Measurements from ENCODE around the gene SLC24A4. TPM values are rescaled to one million over a fixed set of nuclear protein-coding genes. Genes with fewer than 3 reads are reported as not detected.

Gene SLC24A4
- polyA plus RNA-seq, 1 donor (not counting 4 experiments of a cell fraction or from before 2014, with no cell fraction given) = 0.10 TPM

DNA sequence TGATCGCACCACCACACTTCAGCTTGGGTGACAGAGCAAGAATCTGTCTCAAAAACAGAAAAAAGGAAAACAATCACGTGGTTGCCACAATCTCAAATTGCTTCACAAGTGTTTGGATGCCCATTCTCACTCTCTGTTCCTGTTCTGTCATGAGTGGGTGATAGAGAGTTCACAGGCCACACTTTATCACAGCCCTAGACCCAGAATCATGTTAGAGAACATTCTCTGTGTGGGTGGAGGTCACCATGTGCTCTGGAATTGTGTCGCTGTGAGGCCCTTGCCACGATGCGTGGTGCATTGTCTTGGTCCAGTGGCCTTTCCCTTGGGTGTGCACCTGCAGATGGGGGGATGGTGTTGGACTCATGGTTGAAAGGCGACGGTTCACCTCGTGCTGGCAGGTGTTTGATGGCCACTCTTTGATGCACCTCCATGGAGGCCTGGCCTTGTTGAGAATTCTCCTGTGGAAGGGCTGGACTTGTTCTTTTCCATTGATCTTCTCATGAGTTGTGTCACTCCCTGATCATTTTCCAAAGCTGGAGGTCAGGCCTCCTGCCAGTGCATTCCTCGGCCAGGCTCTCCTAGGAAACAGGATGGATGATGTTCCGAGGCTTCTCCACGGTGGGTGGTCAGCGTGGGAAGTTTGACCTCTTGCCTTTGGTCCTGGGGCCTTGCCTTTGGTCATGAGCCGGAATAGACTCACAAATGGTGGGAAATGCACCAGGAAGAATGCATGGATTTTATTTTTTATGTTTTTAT is 91.9 kb downstream of the SLC24A4 start:
- no peaks in the 10 kb centered on the region for H3K36me3 ChIP-seq (ENCODE audit: control insufficient read depth in 2 of 2, extremely low read depth in 1 of 2, insufficient read depth in 2 of 2, low read length in 2 of 2)
- TF ChIP-seq, protein P1, sequence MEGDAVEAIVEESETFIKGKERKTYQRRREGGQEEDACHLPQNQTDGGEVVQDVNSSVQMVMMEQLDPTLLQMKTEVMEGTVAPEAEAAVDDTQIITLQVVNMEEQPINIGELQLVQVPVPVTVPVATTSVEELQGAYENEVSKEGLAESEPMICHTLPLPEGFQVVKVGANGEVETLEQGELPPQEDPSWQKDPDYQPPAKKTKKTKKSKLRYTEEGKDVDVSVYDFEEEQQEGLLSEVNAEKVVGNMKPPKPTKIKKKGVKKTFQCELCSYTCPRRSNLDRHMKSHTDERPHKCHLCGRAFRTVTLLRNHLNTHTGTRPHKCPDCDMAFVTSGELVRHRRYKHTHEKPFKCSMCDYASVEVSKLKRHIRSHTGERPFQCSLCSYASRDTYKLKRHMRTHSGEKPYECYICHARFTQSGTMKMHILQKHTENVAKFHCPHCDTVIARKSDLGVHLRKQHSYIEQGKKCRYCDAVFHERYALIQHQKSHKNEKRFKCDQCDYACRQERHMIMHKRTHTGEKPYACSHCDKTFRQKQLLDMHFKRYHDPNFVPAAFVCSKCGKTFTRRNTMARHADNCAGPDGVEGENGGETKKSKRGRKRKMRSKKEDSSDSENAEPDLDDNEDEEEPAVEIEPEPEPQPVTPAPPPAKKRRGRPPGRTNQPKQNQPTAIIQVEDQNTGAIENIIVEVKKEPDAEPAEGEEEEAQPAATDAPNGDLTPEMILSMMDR (optimal IDR thresholded peaks at IDR 0.05 in 1 of 3, IDR thresholded peaks at IDR 0.05 in 1 of 3, conservative IDR thresholded peaks at IDR 0.05 in 1 of 3; ENCODE audit: extremely low read depth in 1 of 3, insufficient read depth in 2 of 3, low read length in 3 of 3) = no peak
- TF ChIP-seq EZH2 (IDR thresholded peaks at IDR 0.05; ENCODE audit: low read length) = no peak
- no peak overlapping the region for H2AFZ ChIP-seq (ENCODE audit: control insufficient read depth, low read length)
- no peak overlapping the region for H3K27ac ChIP-seq (ENCODE audit: control insufficient read depth, insufficient read depth, low read length)
- H4K20me1 ChIP-seq (ENCODE audit: control insufficient read depth, extremely low read depth, insufficient read depth, low read length) = no peaks in the 10 kb centered on the region
- no peaks in the 10 kb centered on the region for H3K9me1 ChIP-seq (ENCODE audit: control insufficient read depth, extremely low read depth, insufficient read depth, low read length)
- H3K27me3 ChIP-seq (ENCODE audit: control insufficient read depth, extremely low read depth, insufficient read depth, low read length) = no peaks in the 10 kb centered on the region
- H3K4me2 ChIP-seq (ENCODE audit: control insufficient read depth, extremely low read depth, insufficient read depth, low read depth, low read length) = no peak overlapping the region
- no peaks in the 10 kb centered on the region for H3K9me3 ChIP-seq (ENCODE audit: control insufficient read depth, low read depth, low read length)
- H3K4me1 ChIP-seq (ENCODE audit: control insufficient read depth, extremely low read depth, insufficient read depth, low read length) = no peaks in the 10 kb centered on the region
- dilution Hi-C loops (cut with MboI; ENCODE audit: extremely low pct_ligation_motif_present, low sequenced_read_pairs) = no loop called here
- no peaks in the 10 kb centered on the region for H3K79me2 ChIP-seq (ENCODE audit: control insufficient read depth, insufficient read depth, low read length)
- H3K4me3 ChIP-seq (ENCODE audit: control insufficient read depth in 2 of 3, extremely low read depth in 1 of 3, insufficient read depth in 2 of 3, low read depth in 1 of 3, low read length in 3 of 3) = no peak overlapping the region
- FAIRE-seq = no peak
- no peak overlapping the region for H3K9ac ChIP-seq (ENCODE audit: control insufficient read depth, extremely low read depth, insufficient read depth, low read length)
- DNase-seq (ENCODE audit: low read depth, low spot score) = no peak

GRCh38 chr14:92415969-92416368 is 93.0 kb downstream of the SLC24A4 start:
- Histone ChIP-seq H3K9me1 (ENCODE audit: control insufficient read depth, extremely low read depth, insufficient read depth, low read length) (no peaks in the 10 kb centered on the region), H3K79me2 (ENCODE audit: control insufficient read depth, insufficient read depth, low read length) (no peaks in the 10 kb centered on the region), H3K27me3 (ENCODE audit: control insufficient read depth, extremely low read depth, insufficient read depth, low read length) (no peaks in the 10 kb centered on the region), H4K20me1 (ENCODE audit: control insufficient read depth, extremely low read depth, insufficient read depth, low read length) (no peaks in the 10 kb centered on the region), H2AFZ (ENCODE audit: control insufficient read depth, low read length) (no peak overlapping the region), H3K4me2 (ENCODE audit: control insufficient read depth, extremely low read depth, insufficient read depth, low read depth, low read length) (no peak overlapping the region), H3K9me3 (ENCODE audit: control insufficient read depth, low read depth, low read length) (no peaks in the 10 kb centered on the region), H3K27ac (ENCODE audit: control insufficient read depth, insufficient read depth, low read length) (no peak overlapping the region), H3K9ac (ENCODE audit: control insufficient read depth, extremely low read depth, insufficient read depth, low read length) (no peak overlapping the region), H3K4me1 (ENCODE audit: control insufficient read depth, extremely low read depth, insufficient read depth, low read length) (no peaks in the 10 kb centered on the region), H3K4me3 (ENCODE audit: control insufficient read depth in 2 of 3, extremely low read depth in 1 of 3, insufficient read depth in 2 of 3, low read depth in 1 of 3, low read length in 3 of 3) (no peak overlapping the region), H3K36me3 (ENCODE audit: control insufficient read depth in 2 of 2, extremely low read depth in 1 of 2, insufficient read depth in 2 of 2, low read length in 2 of 2) (no peaks in the 10 kb centered on the region)
- FAIRE-seq = no peak
- no peak for DNase-seq (ENCODE audit: low read depth, low spot score)
- dilution Hi-C loops (cut with MboI; ENCODE audit: extremely low pct_ligation_motif_present, low sequenced_read_pairs) = no loop called here
- TF ChIP-seq, protein P1 (optimal IDR thresholded peaks at IDR 0.05 in 1 of 3, IDR thresholded peaks at IDR 0.05 in 1 of 3, conservative IDR thresholded peaks at IDR 0.05 in 1 of 3; ENCODE audit: extremely low read depth in 1 of 3, insufficient read depth in 2 of 3, low read length in 3 of 3) = no peak
- TF ChIP-seq EZH2 (IDR thresholded peaks at IDR 0.05; ENCODE audit: low read length) = no peak
